Measurements from ENCODE around the gene TSPAN31.

- no peak for TF ChIP-seq POLR2AphosphoS5 (IDR thresholded peaks at IDR 0.05)
- no peak for TF ChIP-seq POLR2A (IDR thresholded peaks at IDR 0.05)
- TF ChIP-seq, protein P1, sequence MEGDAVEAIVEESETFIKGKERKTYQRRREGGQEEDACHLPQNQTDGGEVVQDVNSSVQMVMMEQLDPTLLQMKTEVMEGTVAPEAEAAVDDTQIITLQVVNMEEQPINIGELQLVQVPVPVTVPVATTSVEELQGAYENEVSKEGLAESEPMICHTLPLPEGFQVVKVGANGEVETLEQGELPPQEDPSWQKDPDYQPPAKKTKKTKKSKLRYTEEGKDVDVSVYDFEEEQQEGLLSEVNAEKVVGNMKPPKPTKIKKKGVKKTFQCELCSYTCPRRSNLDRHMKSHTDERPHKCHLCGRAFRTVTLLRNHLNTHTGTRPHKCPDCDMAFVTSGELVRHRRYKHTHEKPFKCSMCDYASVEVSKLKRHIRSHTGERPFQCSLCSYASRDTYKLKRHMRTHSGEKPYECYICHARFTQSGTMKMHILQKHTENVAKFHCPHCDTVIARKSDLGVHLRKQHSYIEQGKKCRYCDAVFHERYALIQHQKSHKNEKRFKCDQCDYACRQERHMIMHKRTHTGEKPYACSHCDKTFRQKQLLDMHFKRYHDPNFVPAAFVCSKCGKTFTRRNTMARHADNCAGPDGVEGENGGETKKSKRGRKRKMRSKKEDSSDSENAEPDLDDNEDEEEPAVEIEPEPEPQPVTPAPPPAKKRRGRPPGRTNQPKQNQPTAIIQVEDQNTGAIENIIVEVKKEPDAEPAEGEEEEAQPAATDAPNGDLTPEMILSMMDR (IDR thresholded peaks at IDR 0.05), result no peak
- no peak for TF ChIP-seq EP300 (IDR thresholded peaks at IDR 0.05)
Measured at GRCh38 chr12:57775044-57775443, 30.2 kb downstream of the TSPAN31 start.

All from sigmoid colon (tissue), 4 donors.